ENCODE results near the gene SWI5. TPM values are rescaled to one million over a fixed set of nuclear protein-coding genes. Genes with fewer than 3 reads are reported as not detected.

SWI5 gene
- total RNA-seq, 1 experiment from 2014 or later: 93.9 TPM

DNA sequence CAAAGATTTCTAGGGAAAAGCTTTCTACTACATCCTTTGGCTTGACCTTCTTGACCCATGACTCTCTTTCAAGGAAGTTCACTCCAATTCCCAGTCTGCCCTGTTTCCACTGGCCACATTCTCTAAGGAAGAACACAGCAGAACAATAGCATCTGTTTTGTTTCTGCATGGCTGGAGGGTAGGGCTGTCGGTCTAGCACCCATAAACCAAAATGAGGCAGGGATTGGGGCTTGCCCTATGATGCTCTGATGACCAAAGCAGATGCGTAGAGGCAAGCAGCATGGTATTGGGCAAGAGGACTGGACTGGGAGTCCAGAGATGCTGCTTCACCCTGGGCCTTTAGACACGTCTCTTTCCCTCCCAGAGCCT is 24.4 kb upstream of the SWI5 start:
- no peak for DNase-seq (ENCODE audit: low read depth)

DNA sequence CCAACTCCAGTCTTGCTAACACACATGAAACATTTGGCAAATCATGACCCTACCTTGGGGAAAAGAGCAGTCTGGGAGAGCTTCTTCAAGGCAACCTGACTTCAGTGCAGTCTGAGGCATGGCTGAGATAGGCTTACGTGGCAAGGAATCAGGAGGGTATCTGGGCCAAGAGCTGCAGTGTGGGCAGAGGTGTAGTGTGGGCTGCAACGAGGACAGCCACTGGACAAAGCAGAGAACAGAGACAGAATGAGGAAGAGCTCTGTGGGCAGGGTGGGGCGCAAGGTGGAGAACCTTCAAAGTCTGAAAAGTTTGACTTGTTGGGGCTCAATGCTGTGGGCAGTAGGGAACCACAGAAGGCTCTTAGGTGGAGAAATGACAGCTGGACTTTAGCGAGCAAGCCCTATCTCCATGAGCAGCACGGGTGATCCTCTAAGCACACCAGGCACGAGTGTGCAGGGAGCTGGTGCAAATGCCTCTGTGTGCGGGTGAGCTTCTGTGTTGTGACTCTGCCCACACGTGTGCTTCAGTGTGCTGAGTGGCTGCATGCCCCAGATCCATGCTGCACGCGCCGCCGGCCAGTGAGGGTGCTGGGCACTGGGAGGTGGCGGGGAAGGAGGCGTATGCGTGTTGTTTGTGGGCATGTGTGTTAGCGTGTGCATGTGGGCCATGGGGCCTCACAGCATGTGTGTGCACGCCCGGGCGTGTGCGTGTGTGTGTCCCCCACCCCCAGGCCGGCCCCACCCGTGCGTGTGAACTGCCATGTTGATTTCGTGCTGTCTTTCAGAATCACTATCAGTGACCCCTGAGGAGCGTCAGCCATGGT is 23.5 kb upstream of the SWI5 start:
- no peak for DNase-seq (ENCODE audit: low read depth)

DNA sequence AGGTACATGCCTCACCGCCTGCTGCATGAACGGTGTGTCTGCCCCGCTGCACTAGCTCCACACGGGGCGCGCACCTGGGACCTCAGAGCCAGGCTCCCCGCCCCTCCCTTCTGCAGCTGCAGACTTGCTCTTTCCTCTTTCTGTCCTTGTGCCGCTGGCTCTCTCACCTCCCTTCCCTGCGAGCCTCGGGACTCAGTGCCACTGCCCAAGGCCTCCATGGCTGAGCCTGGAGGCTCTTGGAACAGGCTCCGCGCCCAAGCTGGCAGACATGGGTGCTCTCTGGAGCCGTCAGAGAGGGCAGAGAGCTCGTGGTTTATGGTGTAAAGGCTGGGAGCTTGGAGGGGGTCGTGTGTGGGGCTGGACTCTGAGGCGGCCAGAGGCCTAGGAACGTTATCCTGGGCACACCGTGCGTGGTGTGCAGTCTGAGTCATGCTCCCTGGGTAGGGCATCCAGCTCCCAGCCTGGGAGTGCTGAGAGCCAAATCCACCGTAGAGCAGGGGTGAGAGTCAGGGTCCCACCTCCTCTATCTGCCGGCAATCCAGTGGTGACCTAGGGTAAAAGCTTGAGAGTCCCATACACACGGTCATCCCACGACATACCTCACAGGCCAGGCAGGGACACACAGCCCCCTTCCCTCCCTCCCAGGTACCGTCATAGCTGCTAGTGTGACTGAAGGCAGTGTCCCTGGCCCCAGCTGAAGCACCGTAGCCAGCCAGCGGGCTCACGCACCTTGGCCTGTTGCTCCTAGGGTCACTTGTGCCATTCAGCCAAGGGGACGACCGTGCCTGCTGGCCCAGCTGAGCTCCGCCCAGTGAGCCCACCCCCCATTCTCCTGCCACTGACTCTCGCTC is 22.7 kb upstream of the SWI5 start:
- no peak for DNase-seq (ENCODE audit: low read depth)

DNA sequence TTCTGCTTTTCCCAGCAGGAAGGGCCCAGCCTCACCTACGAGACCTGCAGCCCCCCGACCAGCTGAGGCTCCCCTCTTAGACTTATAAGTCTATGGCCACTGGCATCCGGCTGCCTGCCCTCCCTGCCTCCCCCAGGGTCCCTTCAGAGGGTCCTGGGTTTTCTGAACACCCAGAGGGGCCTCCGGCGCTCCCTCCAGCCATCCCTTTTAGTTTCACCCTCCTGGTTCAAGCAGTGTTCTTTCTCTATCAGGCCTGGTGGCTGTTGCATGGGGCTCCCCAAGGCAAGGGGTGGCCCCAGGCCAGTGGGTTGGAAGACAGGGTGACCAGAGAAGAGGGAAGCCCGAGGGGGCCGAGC is 22.1 kb upstream of the SWI5 start:
- DNase-seq (ENCODE audit: low read depth): no peak

DNA sequence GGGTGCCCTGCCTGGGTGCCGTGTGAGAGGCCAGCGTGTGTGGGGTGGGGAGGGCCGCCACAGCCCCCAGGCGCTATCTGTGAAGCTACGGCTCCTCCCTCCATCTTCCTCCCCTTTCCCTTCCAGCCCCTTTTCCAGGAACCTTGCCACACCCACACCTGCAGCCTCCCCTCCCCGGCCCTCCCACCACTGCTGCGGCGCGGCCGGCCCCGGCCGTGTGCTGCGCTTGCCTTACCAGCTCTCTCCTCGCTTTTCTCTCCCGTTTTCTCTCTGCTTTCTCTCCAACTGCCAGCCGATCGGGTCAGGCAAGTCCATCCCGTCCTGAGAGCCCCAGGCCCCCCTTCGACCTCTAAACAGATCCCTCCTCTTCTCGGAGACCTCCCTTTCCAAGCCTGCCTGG is 21.7 kb upstream of the SWI5 start:
- DNase-seq (ENCODE audit: low read depth): no peak

DNA sequence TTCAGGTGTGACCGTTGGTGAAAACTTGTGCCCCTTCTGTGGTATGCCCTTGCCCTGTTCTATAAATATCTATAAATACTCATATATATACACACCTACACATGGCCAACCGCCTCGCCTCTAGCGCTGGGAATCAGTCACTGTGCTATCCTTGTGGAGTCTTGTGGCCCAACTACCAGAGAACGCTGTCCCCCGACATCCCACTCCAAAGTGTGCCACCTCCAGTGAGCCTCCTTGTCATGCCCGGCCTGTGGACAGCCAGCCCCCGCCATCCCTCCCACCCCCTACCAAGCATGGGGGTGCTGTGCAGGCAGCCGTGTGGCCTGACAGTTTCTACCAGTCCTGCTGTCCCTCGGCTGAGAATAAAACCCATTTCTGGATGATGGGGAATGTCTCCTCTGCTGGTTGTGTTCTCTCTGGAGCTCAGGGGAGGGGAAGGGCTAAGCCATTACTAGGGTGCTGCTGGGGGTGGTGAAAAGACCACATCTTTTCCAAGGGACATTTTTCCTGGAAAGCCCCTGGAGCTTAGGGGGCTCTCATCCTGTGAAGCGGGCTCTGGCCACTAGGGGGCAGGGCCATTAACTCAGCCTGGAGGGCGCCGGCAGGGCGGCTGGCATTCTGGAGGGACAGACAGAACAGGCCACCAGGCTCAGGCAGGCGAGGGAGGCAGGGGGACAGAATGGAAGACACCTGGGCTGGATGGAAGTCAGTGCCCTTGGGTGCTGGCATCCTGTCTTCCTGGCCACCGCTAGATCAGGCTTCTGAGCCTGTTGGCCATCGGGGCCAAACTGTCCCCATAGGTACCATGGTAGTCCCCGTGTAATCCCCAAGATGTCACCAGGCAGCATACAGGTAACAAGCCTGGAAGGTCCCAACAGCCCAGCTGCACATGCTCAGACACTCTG is 21.0 kb upstream of the SWI5 start:
- peak; percentile 74 for DNase-seq (ENCODE audit: low read depth)

DNA sequence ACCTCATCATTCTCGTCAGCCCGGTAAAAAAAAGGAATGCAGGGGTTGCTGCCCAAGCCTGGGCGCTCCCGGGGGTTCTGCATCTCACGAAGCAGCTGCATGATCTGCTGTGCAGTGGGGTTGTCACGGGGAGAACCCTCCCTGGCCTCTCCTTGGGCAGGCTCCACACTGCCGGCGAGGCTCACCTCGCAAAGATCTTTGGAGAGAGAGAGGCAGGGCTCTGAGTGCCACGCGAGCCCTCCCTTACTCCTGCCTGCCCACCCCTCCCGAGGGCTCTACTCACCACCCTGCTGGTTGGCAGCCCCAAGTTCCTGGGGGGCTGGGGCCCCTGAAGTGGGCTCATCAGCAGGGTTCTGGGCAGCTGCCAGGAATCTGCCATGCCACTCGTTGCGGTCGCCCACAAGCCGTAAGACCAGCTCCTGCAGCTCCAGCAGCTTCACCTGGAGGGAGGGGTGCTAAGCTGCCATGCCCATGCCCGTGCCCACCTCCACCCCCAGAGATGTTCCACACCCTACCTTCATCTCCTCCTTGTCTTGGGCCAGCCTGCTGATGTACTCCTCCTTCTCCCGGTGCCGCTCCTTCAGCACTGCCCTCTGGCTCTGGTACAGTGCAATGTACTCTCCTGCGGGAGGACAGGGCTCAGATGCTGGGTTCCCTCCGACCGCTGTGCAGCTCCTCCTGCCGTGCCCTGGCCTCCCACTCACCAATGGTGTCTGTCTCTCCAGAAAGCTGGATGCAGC is 18.8 kb upstream of the SWI5 start:
- no peak for DNase-seq (ENCODE audit: low read depth)

DNA sequence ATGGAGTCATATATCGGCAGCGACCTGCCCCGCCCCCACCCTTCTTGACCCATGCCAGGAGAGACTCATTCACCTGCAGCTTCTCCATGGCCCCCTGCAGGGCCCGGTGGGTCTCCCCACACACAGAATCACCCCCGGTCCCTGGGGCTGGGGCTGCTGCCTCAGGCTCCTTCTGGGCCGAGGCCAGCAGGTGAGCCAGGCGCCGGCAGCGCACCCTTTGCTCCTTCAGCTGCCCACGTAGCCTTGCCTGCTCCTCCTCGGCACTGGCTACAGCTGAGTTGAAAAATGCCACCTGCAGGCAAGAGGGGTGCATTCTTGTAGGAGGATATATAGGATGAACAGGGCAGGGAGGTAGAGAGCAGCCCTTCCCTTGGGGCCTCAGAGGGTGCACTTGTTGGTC is 18.2 kb upstream of the SWI5 start:
- DNase-seq (ENCODE audit: low read depth): no peak

DNA sequence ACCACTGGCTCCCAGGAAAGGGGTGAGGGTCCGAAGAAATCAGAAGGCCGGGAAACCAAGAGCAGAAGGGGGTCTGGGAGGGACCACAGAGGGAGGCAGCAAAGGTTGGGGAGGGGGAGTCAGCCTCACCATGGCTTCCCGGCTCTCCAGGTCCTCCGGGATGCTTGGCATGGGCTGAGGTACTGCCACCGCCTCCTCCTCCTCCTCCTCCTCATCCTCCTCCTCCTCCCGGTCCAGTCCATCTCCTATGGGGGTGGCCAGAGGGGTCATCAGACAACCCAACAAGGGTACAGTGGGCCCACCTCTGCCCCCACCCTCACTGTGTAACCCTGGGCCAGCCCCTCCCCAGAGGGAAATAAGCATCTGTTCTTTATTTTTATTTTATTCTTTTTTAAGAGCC is 17.8 kb upstream of the SWI5 start:
- no peak for DNase-seq (ENCODE audit: low read depth)

DNA sequence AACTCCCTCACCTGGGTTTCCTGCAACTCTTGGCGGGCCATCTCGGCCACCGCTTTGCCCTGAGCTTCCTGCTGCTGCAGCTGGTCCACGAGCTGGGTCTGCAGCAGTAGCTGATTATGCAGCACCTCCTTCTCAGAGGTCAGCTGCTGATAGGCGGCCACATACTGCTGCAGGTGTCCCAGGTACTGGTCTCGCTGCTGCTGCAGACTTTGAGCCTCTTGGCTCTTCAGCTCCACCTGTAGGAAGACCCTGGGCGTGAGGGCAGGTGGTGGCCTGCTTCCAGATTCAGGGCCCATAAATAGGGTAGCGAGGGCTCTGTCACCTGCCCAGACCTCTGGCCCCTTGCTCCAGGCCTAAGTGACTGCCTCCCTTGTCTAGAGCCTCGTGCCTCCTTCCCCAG is 16.9 kb upstream of the SWI5 start:
- no peak for DNase-seq (ENCODE audit: low read depth)

DNA sequence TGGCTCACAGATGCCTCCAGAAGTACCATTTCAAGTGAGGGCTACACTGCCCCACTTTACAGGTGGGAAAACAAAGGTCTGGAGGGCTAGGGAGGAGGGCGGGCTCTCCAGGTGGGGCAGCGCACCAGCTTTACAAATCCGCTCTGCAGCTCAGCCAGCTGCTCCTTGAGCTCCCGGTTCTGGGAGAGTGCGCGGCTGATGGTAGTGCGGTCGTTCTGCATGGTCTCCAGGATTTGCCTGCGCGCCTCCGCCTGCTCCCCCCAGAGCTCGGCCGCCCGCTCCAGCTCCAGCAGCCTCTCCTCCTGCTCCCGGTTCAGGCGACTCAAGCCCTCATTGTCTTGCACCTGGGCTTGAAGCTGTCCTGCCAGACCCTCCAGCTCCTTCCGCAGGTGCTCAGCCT is 15.7 kb upstream of the SWI5 start:
- no peak for DNase-seq (ENCODE audit: low read depth)

DNA sequence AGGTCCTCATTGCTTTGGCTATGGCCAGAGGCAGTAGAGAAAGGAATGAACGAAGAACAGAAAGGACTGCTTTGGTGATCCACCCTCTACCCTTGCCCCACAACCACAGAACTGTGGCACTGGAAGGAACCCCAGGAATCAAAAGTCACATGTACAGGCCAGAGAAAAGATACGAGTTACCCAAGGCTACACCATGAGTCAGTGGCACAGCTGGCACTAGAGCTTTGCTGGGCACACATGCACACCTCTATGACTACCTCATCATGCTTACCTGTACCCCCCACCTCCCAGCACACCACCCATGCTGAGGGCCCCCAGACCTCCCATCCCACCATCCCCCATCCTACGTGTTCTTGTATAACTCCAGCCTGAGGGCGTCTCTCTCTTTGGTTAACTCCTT is 13.4 kb upstream of the SWI5 start:
- DNase-seq (ENCODE audit: low read depth): no peak

DNA sequence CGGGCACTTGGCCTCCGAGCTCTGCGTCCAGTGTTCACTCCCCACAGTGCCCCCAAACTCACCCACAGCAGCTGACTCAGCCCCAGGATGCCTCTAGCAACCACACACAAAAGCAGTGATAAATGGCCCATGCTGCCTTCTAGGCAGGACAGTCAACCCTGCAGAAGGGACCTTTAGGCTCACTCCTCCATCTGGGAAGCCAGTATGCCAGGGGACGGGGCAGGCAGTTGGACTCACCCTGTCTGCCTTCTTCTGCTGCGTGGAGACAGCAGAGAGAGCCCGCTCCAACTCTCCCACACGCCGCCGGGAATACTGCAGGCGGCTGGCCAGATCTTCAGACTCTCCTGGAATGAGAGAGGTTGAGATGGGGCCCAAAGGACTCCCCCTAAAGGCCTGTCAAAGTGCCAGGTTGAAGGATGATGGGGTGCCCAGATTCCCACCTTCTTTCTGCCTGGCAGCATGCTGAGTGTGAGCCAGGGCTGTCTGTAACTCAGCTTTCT is 10.7 kb upstream of the SWI5 start:
- no peak for DNase-seq (ENCODE audit: low read depth)

DNA sequence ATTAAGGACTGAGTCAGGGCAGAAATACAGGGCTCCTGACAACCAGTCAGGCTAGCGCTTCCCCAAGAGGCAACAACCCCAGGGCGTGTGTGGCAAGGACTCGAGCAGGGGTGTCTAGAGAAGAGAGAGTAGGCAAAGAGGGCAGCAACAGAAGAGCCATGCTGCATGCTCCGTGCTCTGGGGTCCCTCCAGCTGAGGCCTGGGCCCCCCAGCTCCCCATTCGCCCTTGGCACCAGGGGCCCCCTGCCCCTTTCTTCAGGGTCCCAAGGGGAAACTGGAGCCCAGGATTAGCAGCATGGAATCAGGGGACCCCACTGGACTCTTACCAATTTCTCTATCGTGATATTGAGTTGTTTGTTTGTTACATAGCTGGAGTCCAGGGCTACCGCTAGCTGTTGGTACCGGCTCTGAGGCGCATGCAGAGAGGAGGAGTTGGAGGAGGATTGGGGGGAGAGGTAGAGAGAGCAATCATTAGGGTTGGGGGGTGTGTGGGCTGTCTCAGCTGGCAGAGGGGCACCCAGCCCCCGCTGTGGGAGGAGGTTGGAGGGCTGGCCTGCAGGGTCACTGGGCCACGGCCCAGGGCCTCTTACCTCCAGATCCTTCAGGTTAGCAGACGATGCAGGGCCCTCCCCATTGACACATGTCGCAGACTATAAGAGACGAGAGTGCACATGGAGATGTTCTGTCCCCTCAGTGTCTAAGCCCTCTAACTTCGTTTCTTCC is 9.0 kb upstream of the SWI5 start:
- DNase-seq (ENCODE audit: low read depth): no peak

DNA sequence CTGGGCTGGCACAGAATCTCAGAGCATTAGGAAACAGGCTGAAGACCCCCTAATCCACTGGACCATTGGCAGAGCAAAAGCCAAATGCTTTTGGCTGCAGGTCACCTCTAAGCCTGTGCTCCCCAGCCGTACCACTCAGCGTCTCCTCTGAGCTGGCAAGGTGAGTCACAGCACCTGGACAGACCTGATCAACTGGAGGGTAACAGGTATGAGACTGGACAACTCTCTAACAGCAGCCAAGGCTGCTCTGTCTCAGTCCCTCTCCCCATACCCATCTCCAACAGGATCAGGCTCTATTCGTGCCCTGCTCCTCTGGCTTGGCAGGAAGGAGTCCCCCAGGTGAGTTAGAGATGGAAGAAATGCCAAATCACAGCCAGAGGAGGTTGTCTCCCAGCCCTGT is 5.0 kb upstream of the SWI5 start:
- DNase-seq (ENCODE audit: low read depth): no peak

DNA sequence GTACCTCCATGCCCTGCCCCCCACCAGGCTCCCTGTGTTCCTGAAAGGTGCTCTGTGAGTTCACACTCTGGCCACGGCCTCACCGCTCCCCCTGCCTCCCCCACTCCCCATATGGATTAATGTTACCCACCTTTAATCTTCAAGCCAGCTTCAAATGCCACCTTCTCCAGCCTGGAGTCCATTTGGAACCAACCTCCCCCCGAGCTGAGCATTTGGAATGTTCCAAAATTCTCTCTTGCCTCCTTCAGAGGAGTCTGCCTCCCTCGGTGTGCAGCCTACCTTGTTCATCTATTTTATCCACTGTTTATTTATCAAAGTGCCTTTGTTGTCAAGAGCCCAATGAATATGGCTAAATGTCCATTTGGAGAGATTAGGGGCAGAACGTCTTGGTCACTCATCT is 4.6 kb upstream of the SWI5 start:
- no peak for DNase-seq (ENCODE audit: low read depth)

DNA sequence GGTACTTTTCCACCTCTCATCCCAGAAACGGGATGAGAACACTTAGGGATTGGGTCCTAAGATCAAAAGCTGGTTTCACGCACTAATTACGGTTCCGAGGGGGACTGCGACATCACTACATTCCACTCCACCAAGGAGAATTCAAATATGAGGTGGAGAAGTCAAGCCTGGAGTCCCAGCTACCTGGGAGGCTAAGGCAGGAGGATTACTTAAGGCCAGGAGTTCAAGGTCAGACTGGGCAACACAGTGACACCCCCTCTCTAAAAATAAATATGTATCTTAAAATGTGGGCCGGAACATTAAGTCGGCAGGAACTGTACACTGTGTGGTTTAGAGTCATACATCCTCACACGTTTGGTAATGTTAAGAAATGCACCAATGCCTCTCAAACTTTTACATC is 1.8 kb upstream of the SWI5 start:
- no peak for DNase-seq (ENCODE audit: low read depth)

DNA sequence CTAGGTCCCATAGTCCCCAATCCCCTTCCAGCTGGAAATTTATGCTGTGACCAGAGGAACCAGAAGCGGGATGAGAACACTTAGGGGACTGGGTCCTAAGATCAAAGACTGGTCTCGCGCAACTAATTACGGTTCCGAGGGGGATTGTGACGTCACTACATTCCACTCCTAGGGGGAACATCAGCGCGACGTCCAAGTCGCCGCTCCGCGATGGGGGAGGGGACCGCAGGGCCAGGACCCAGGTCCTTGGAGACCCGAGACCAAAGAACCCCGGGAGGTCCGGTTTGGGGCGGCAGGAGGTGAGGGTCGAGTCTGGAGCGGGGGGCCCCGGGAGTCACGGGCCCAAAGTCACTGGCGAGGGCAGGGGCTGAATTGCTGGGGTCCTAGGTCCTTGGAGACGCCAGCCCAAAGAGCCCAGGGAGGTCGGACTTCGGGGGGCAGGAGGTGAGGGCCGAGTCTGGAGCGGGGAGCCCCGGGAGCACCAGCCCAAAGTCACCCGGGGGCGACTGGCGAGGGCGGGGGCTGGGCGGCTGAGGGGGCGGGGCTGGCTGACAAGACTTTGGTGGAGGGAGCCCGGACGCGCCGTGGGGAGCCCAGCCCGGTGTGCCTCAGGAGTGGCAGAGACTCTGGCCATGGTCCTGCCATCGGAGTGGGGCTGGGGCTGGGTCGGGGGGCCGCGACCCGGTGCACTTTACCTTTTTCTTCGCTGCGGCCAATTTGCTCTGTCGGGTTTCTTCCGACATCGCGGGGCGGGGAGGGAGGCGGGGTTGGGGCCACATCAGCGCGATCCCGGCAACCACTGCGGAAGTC is 673 bp upstream of the SWI5 start, which contains the start of gene GOLGA2:
GOLGA2 (minus strand) TSS at position 810 of the 810 bp plus-strand sequence; CDS start at position 779, 31 bp downstream.
- DNase-seq (ENCODE audit: low read depth): peak; percentile 41

DNA sequence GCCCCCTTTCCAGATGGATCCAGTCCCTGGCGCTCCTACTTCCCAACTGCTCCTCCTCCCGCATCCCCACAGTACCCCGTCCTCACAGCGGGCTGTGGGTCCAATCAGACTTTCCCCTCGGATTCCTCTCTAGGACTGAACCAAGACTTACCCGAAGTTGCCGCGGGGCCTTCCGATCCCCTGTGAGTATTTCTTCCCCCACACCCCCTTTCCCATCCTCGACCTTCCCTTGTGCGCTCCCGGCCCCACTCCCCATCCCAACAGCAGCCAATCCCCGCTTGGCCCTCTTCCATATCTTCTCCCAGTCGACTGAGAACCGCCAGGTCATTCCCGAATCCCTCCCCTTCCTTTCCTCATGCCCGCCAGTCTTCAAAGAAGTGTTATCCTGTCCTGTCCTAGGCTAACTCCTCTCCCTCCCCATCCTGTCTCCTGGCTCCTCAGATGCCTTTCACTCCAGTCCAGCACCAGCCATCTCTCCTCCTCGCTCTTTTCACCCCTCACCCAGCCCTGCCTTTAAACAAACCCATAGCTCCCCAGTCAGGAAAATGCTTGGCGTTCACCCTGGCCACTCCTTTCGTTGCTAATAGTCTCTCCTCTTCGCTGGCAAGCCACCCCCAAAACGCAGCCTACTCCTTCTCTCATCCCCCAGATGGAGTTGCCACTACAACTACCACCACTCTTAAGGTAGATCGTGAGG is 646 bp downstream of the SWI5 start:
- peak; percentile 63 for DNase-seq (ENCODE audit: low read depth)

All from Daoy (cell line).